Testis (tissue), 3 donors: ENCODE measurements around the gene LLPH. TPM values are rescaled to one million over a fixed set of nuclear protein-coding genes. Genes with fewer than 3 reads are reported as not detected.
A peak's percentile ranks its signal among the peaks of the same experiment; 100 is the strongest.

ENCODE experiments used
- DNase-seq: peaks from one replicate; pipeline ENCODE4 v3.0.0-alpha.2; 2019
- H3K27ac ChIP-seq, 2 donors: fragments of 200-600 bp; sonication (generic); one replicate each; pipeline ENCODE4 v1.5.1; 2019
- H3K27me3 ChIP-seq: fragments of 200-600 bp; sonication (generic); one replicate; pipeline ENCODE4 v1.5.1; 2019
- H3K36me3 ChIP-seq: fragments of 200-600 bp; sonication (generic); one replicate; pipeline ENCODE4 v1.5.1; 2017; ENCODE audit warnings: low read depth; ENCODE audit errors: missing control alignments
- H3K4me1 ChIP-seq: fragments of 200-600 bp; sonication (generic); one replicate; pipeline ENCODE4 v1.5.1; 2019
- H3K4me3 ChIP-seq, 2 donors: fragments of 200-600 bp; sonication (generic); one replicate each; pipeline ENCODE4 v1.5.1; 2017 to 2019
- H3K9me3 ChIP-seq: fragments of 200-600 bp; sonication (generic); one replicate; pipeline ENCODE4 v1.5.1; 2017
- CTCF ChIP-seq, 3 experiments: fragments of 450-650 bp in 2 of 3; fragments of 200-600 bp in 1 of 3; sonication (generic) in 1 of 3; IDR thresholded peaks; one replicate each; pipeline ENCODE4 v1.5.1; 2016 to 2019; ENCODE audit warnings: antibody characterized with exemption in 3 of 3, mild to moderate bottlenecking in 2 of 3, moderate library complexity in 1 of 3
- POLR2A ChIP-seq: fragments of 450-650 bp; IDR thresholded peaks from one replicate; pipeline ENCODE4 v1.6.1; 2017; ENCODE audit warnings: antibody characterized with exemption, mild to moderate bottlenecking, moderate library complexity
- WGBS, 2 donors: methylation state at CpG; one replicate each; pipeline ENCODE4 v1.1.5; 2018; 5-methylcytosine and 5-hydroxymethylcytosine counted together
- intact Hi-C: fragments of 100-400 bp; cut with DNase I; formaldehyde crosslinking; loops from one replicate; pipeline ENCODE4 v1.15.1; 2023; ENCODE audit warnings: low total_unique reads
- polyA plus RNA-seq: library from polyadenylated mRNA; stranded (reverse); fragments of 350-450 nt; fragmentation: Illumina TruSeq; extraction: RNeasy Lipid Tissue Mini Kit (QIAGEN cat#74804); gene quantifications from one replicate; pipeline ENCODE4 v1.2.3, GENCODE V29; 2014; ENCODE audit warnings: low read depth, low replicate concordance; ENCODE audit not compliant: insufficient read depth
- total RNA-seq, 2 donors: library from RNA; depleted of rRNA; stranded (reverse); fragments of >200 nt; gene quantifications; one replicate each; pipeline ENCODE4 v1.2.3, GENCODE V29; 2016

Gene LLPH
- total and polyA plus RNA-seq, 3 donors from 2014 or later, result 12.9 to 36.5 (median 17.3) TPM

GRCh38 chr12:66108386-66108785 is 22.2 kb downstream of the LLPH start:
- no peak for DNase-seq
- intact Hi-C loops, result no loop called here
- TF ChIP-seq CTCF (IDR thresholded peaks at IDR 0.05) (no peak), POLR2A (no peak)

DNA sequence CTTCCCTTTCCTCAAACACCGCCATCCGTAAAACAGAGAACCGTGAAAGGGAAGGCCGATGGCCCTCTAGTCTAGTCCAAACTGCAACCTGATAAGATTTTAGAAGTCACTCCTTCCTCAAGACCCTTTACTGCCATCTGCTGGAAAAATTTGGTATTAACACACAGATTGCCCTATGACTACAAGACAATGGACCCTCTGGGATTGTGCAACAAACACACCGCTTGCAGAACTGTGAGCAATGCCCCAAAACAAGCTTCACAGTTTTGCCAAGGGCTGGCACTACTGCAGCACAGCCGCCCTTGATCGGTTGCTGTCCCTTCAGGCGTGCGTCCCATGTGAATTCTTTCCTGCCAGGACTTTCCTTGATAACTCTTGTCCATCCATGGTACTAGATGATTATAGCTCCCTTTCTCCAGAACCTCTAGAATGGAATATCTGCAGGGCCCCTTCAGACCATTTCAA is 23.1 kb downstream of the LLPH start:
- no peaks in the 10 kb centered on the region for H3K36me3 ChIP-seq
- no peak overlapping the region for H3K27ac ChIP-seq
- 27 to 33% methylated on average over 9 of the region's 9 CpGs for WGBS, 2 donors
- intact Hi-C loops, result no loop called here
- H3K9me3 ChIP-seq, result no peaks in the 10 kb centered on the region
- no peak overlapping the region for H3K4me3 ChIP-seq
- DNase-seq, result peak; percentile 77
- no peaks in the 10 kb centered on the region for H3K4me1 ChIP-seq
- H3K27me3 ChIP-seq, result no peaks in the 10 kb centered on the region
- no peak for TF ChIP-seq POLR2A
- peak; percentile 44 to 83 (median 72) for TF ChIP-seq CTCF (IDR thresholded peaks at IDR 0.05)

More at GRCh38 chr12:66108386-66108785, 22.2 kb downstream of the LLPH start:
- no peaks in the 10 kb centered on the region for H3K9me3 ChIP-seq
- H3K27me3 ChIP-seq, result no peaks in the 10 kb centered on the region
- H3K27ac ChIP-seq, result no peak overlapping the region
- no peaks in the 10 kb centered on the region for H3K4me1 ChIP-seq
- 92 to 94% methylated on average over 1 of the region's 1 CpG for WGBS, 2 donors
- no peaks in the 10 kb centered on the region for H3K36me3 ChIP-seq
- H3K4me3 ChIP-seq, result no peak overlapping the region

- DNase-seq, result no peak
- H3K4me3 ChIP-seq, result no peak overlapping the region
- 93 to 95% methylated on average over 3 of the region's 3 CpGs for WGBS, 2 donors
- no peaks in the 10 kb centered on the region for H3K27me3 ChIP-seq
- no peaks in the 10 kb centered on the region for H3K9me3 ChIP-seq
- H3K27ac ChIP-seq, result no peak overlapping the region
- no peaks in the 10 kb centered on the region for H3K36me3 ChIP-seq
- intact Hi-C loops, result no loop called here
- no peaks in the 10 kb centered on the region for H3K4me1 ChIP-seq
- no peak for TF ChIP-seq POLR2A
- TF ChIP-seq CTCF (IDR thresholded peaks at IDR 0.05), result no peak
Observed at GRCh38 chr12:66103016-66103913, 27.3 kb downstream of the LLPH start.

DNA sequence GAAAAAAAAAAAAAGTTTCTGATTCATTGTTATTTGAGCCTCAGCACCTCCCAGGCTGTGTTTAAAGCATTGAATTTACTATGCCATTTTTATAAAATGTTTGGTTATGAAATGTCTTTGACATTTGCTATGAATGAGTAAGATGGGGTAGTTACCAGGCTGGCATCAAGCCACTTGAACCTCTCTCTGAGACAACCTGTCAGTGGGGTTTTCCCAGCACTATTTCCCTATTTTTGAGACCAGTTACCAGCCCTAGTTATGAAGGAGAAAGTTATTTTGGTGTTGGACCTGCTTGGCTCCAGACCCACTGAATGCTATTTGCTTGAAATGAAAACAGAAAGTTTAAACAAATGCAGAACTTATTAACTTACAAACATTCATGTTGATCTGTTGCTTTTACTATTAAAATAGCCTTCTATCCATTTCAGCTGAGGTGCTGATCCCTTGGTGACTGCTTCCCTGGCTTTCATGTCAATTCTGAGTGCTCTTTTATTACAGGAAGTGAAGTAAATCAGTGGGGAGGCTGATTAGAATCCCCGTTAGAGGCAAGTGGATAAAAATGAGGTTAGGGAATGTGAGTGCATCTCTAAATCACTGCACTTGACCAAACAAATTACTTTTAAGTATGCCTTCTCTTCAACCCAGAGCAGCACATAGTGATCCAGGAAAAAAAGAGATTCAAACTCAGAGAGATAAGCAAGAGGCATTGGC is 37.8 kb downstream of the LLPH start:
- no peak overlapping the region for H3K4me3 ChIP-seq
- WGBS, 2 donors, result 12 to 16% methylated on average over 1 of the region's 1 CpG
- H3K27me3 ChIP-seq, result no peaks in the 10 kb centered on the region
- H3K27ac ChIP-seq, result no peak overlapping the region
- no peaks in the 10 kb centered on the region for H3K4me1 ChIP-seq
- DNase-seq, result no peak
- intact Hi-C loops, result no loop called here
- TF ChIP-seq POLR2A, result no peak
- TF ChIP-seq CTCF (IDR thresholded peaks at IDR 0.05), result no peak
- no peaks in the 10 kb centered on the region for H3K36me3 ChIP-seq
- no peaks in the 10 kb centered on the region for H3K9me3 ChIP-seq
